Astrocyte (in vitro differentiated cells and primary cell): ENCODE results near the gene ADAM19. TPM values are rescaled to one million over a fixed set of nuclear protein-coding genes. Genes with fewer than 3 reads are reported as not detected.
A peak's percentile ranks its signal among the peaks of the same experiment; 100 is the strongest.
"Not testable (repeated sequence)": the region's sequence is repeated elsewhere in the genome, so short reads cannot be mapped to it uniquely, and the experiment has no call there.

ENCODE experiments used
- DNase-seq: peaks from one replicate; pipeline ENCODE4 v3.0.0-alpha.2; 2010; ENCODE audit warnings: low read depth
- FAIRE-seq: peaks from 2 replicates; lab custom pipeline; 2011; peaks lifted over from hg19 to GRCh38; lab: Jason Lieb, UNC
- H2AFZ ChIP-seq: 2 replicates; pipeline ENCODE4 v1.6.0; 2012; ENCODE audit warnings: low read depth, low read length, inconsistent platforms
- H3K27ac ChIP-seq: 2 replicates; pipeline ENCODE4 v1.5.1; 2011; ENCODE audit warnings: low read depth, low read length, inconsistent platforms
- H3K27me3 ChIP-seq: 2 replicates; pipeline ENCODE4 v1.6.0; 2011; ENCODE audit warnings: low read length, inconsistent platforms; ENCODE audit not compliant: insufficient read depth
- H3K36me3 ChIP-seq: 2 replicates; pipeline ENCODE4 v1.5.1; 2011; ENCODE audit warnings: low read length, inconsistent platforms; ENCODE audit not compliant: insufficient read depth
- H3K4me1 ChIP-seq: 2 replicates; pipeline ENCODE4 v1.5.1; 2011; ENCODE audit warnings: low read length, inconsistent platforms; ENCODE audit not compliant: insufficient read depth
- H3K4me2 ChIP-seq: 2 replicates; pipeline ENCODE4 v1.6.0; 2012; ENCODE audit warnings: low read length, inconsistent platforms
- H3K4me3 ChIP-seq: 2 replicates; pipeline ENCODE4 v1.5.1; 2011; ENCODE audit warnings: low read depth, mild to moderate bottlenecking, low read length, inconsistent platforms; ENCODE audit not compliant: insufficient read depth
- H3K79me2 ChIP-seq: 2 replicates; pipeline ENCODE4 v1.6.0; 2012; ENCODE audit warnings: mild to moderate bottlenecking, low read length, inconsistent platforms; ENCODE audit not compliant: insufficient read depth
- H3K9ac ChIP-seq: 2 replicates; pipeline ENCODE4 v1.6.0; 2012; ENCODE audit warnings: mild to moderate bottlenecking, low read length, inconsistent platforms
- H3K9me3 ChIP-seq: 2 replicates; pipeline ENCODE4 v1.5.1; 2012; ENCODE audit warnings: low read depth, mild to moderate bottlenecking, low read length, inconsistent platforms; ENCODE audit not compliant: insufficient read depth
- H4K20me1 ChIP-seq: 2 replicates; pipeline ENCODE4 v1.6.0; 2012; ENCODE audit warnings: low read length, inconsistent platforms; ENCODE audit not compliant: insufficient read depth
- H3K27ac Mint-ChIP-seq: one replicate; pipeline ENCODE4 v1.8.0; 2021; ENCODE audit warnings: mild to moderate bottlenecking, mixed read lengths; ENCODE audit not compliant: unreplicated experiment
- H3K27me3 Mint-ChIP-seq: one replicate; pipeline ENCODE4 v1.8.0; 2021; ENCODE audit warnings: low read depth, mixed read lengths; ENCODE audit not compliant: unreplicated experiment
- H3K36me3 Mint-ChIP-seq: one replicate; pipeline ENCODE4 v1.8.0; 2021; ENCODE audit warnings: low read depth, mixed read lengths; ENCODE audit not compliant: unreplicated experiment
- H3K4me1 Mint-ChIP-seq: one replicate; pipeline ENCODE4 v1.8.0; 2021; ENCODE audit warnings: low read depth, mixed read lengths; ENCODE audit not compliant: unreplicated experiment
- H3K4me3 Mint-ChIP-seq: one replicate; pipeline ENCODE4 v1.8.0; 2021; ENCODE audit warnings: mild to moderate bottlenecking, moderate library complexity, mixed read lengths; ENCODE audit not compliant: unreplicated experiment
- H3K9me3 Mint-ChIP-seq: one replicate; pipeline ENCODE4 v1.8.0; 2021; ENCODE audit warnings: mild to moderate bottlenecking, mixed read lengths; ENCODE audit not compliant: unreplicated experiment
- EZH2 ChIP-seq: IDR thresholded peaks from 2 replicates; pipeline ENCODE4 v1.6.1; 2012; ENCODE audit warnings: mild to moderate bottlenecking, low read length, inconsistent platforms; ENCODE audit not compliant: insufficient read depth
- total RNA-seq: library from RNA; stranded (reverse); gene quantifications from 2 replicates; pipeline ENCODE4 v1.2.1, GENCODE V29; 2021
- TF ChIP-seq, protein P1 (sequence below): IDR thresholded peaks from 2 replicates; pipeline ENCODE4 v1.5.1; 2011; ENCODE audit warnings: low read depth, mild to moderate bottlenecking, inconsistent platforms, low read length, moderate library complexity; ENCODE audit not compliant: insufficient read depth

Gene ADAM19
- total RNA-seq, 1 donor from 2014 or later, result 316 TPM

GRCh38 chr5:157485811-157486210 lies 89.8 kb downstream of the ADAM19 start:
- H3K27me3 ChIP-seq, result no peaks in the 10 kb centered on the region
- Mint-ChIP-seq H3K4me1 (peaks cover 2% of the 10 kb centered on the region), H3K4me3 (no peak overlapping the region), H3K36me3 (peaks cover 44% of the 10 kb centered on the region), H3K27me3 (no peaks in the 10 kb centered on the region), H3K9me3 (no peaks in the 10 kb centered on the region), H3K27ac (peak overlapping the region; percentile 12)
- no peak overlapping the region for H2AFZ ChIP-seq
- FAIRE-seq, result no peak
- TF ChIP-seq EZH2, result no peak
- TF ChIP-seq, protein P1, sequence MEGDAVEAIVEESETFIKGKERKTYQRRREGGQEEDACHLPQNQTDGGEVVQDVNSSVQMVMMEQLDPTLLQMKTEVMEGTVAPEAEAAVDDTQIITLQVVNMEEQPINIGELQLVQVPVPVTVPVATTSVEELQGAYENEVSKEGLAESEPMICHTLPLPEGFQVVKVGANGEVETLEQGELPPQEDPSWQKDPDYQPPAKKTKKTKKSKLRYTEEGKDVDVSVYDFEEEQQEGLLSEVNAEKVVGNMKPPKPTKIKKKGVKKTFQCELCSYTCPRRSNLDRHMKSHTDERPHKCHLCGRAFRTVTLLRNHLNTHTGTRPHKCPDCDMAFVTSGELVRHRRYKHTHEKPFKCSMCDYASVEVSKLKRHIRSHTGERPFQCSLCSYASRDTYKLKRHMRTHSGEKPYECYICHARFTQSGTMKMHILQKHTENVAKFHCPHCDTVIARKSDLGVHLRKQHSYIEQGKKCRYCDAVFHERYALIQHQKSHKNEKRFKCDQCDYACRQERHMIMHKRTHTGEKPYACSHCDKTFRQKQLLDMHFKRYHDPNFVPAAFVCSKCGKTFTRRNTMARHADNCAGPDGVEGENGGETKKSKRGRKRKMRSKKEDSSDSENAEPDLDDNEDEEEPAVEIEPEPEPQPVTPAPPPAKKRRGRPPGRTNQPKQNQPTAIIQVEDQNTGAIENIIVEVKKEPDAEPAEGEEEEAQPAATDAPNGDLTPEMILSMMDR, result no peak
- peaks cover 68% of the 10 kb centered on the region for H4K20me1 ChIP-seq
- H3K36me3 ChIP-seq, result peaks cover 73% of the 10 kb centered on the region
- no peak overlapping the region for H3K4me2 ChIP-seq
- no peak overlapping the region for H3K9ac ChIP-seq
- H3K27ac ChIP-seq, result no peak overlapping the region
- no peak overlapping the region for H3K4me3 ChIP-seq
- peaks cover 65% of the 10 kb centered on the region for H3K79me2 ChIP-seq
- DNase-seq, result no peak
- H3K4me1 ChIP-seq, result peaks cover 8% of the 10 kb centered on the region
- H3K9me3 ChIP-seq, result no peaks in the 10 kb centered on the region

- Histone ChIP-seq H3K27ac (no peak overlapping the region), H3K27me3 (no peaks in the 10 kb centered on the region), H3K9ac (no peak overlapping the region), H3K4me2 (no peak overlapping the region), H3K4me1 (peaks cover 8% of the 10 kb centered on the region), H3K9me3 (no peaks in the 10 kb centered on the region), H3K4me3 (no peak overlapping the region), H3K36me3 (peaks cover 77% of the 10 kb centered on the region), H3K79me2 (peaks cover 64% of the 10 kb centered on the region), H4K20me1 (peaks cover 73% of the 10 kb centered on the region), H2AFZ (no peak overlapping the region)
- Mint-ChIP-seq H3K27me3 (no peaks in the 10 kb centered on the region), H3K9me3 (no peaks in the 10 kb centered on the region), H3K27ac (no peak overlapping the region), H3K4me1 (peaks cover 2% of the 10 kb centered on the region), H3K4me3 (no peak overlapping the region), H3K36me3 (peaks cover 44% of the 10 kb centered on the region)
- FAIRE-seq (no peak), DNase-seq (no peak)
- TF ChIP-seq, protein P1, result no peak
- no peak for TF ChIP-seq EZH2
Measured at GRCh38 chr5:157485340-157485739, 90.2 kb downstream of the ADAM19 start.

DNA sequence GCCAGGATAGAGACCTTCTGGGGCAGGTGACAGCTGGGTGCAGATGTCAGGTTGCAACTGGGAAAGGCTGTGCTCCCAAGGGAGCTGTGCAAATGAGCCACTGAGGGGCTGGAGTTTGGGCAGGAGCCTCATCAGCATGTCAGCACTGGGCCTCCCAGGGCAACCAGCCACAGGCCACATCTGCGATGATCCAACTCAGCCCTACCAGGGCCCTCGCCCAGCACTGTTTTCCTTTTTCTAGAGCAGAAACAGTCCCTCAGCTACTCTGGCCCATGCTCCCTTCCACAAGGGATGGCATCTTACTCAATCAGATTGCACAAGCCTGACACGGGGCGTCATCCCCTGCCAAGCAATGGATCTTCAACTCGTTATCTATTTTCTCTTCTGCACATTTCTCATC lies 90.8 kb downstream of the ADAM19 start:
- Mint-ChIP-seq H3K27me3 (no peaks in the 10 kb centered on the region), H3K9me3 (no peaks in the 10 kb centered on the region), H3K36me3 (peaks cover 43% of the 10 kb centered on the region), H3K27ac (no peak overlapping the region), H3K4me3 (no peak overlapping the region), H3K4me1 (peaks cover 2% of the 10 kb centered on the region)
- peaks cover 75% of the 10 kb centered on the region for H4K20me1 ChIP-seq
- no peak overlapping the region for H3K27ac ChIP-seq
- H3K4me1 ChIP-seq, result peaks cover 14% of the 10 kb centered on the region
- H3K27me3 ChIP-seq, result no peaks in the 10 kb centered on the region
- DNase-seq, result no peak
- no peak for FAIRE-seq
- H2AFZ ChIP-seq, result no peak overlapping the region
- no peak overlapping the region for H3K4me2 ChIP-seq
- TF ChIP-seq EZH2, result no peak
- TF ChIP-seq, protein P1, result no peak
- H3K4me3 ChIP-seq, result no peak overlapping the region
- H3K79me2 ChIP-seq, result peaks cover 61% of the 10 kb centered on the region
- no peaks in the 10 kb centered on the region for H3K9me3 ChIP-seq
- H3K36me3 ChIP-seq, result peaks cover 76% of the 10 kb centered on the region
- no peak overlapping the region for H3K9ac ChIP-seq

GRCh38 chr5:157482702-157483101 lies 92.9 kb downstream of the ADAM19 start:
- peaks cover 52% of the 10 kb centered on the region for H3K79me2 ChIP-seq
- H3K9me3 ChIP-seq, H3K4me2 ChIP-seq, H3K27me3 ChIP-seq, H3K4me3 Mint-ChIP-seq, DNase-seq, H3K27ac Mint-ChIP-seq, H3K9me3 Mint-ChIP-seq, H3K4me1 Mint-ChIP-seq, H2AFZ ChIP-seq, H3K27ac ChIP-seq, H3K27me3 Mint-ChIP-seq, H3K9ac ChIP-seq, H3K4me3 ChIP-seq, FAIRE-seq: not testable (repeated sequence)
- peaks cover 79% of the 10 kb centered on the region for H4K20me1 ChIP-seq
- H3K36me3 Mint-ChIP-seq, result peaks cover 30% of the 10 kb centered on the region
- peaks cover 66% of the 10 kb centered on the region for H3K36me3 ChIP-seq
- peaks cover 25% of the 10 kb centered on the region for H3K4me1 ChIP-seq
